HepG2 (cell line): ENCODE results near the gene ZC3H14.

ENCODE experiments used
- CBX1 ChIP-seq: IDR thresholded peaks from one replicate; pipeline ENCODE4 v1.6.1; 2016; ENCODE audit warnings: antibody characterized with exemption, low read depth
- EP300 ChIP-seq, 3 experiments: sonication (generic) in 1 of 3; formaldehyde crosslinking in 1 of 3; IDR thresholded peaks; 2 replicates each; pipeline versions ENCODE4 v1.5.1 to v1.6.1; 2011 to 2020; ENCODE audit warnings: low read depth in 2 of 3, low read length in 2 of 3, borderline replicate concordance in 1 of 3, improper control_type of control experiment in 1 of 3, mild to moderate bottlenecking in 1 of 3, missing genetic modification reagents in 1 of 3, moderate library complexity in 1 of 3
- SMARCE1 ChIP-seq: fragments of 450-650 bp; IDR thresholded peaks from 2 replicates; pipeline ENCODE4 v1.6.1; 2017; ENCODE audit warnings: borderline replicate concordance
- TF ChIP-seq, protein P1 (sequence below): sonication (generic); formaldehyde crosslinking; IDR thresholded peaks from 2 replicates; pipeline ENCODE4 v1.8.1; 2022; ENCODE audit warnings: low read depth, mild to moderate bottlenecking, missing genetic modification reagents

DNA sequence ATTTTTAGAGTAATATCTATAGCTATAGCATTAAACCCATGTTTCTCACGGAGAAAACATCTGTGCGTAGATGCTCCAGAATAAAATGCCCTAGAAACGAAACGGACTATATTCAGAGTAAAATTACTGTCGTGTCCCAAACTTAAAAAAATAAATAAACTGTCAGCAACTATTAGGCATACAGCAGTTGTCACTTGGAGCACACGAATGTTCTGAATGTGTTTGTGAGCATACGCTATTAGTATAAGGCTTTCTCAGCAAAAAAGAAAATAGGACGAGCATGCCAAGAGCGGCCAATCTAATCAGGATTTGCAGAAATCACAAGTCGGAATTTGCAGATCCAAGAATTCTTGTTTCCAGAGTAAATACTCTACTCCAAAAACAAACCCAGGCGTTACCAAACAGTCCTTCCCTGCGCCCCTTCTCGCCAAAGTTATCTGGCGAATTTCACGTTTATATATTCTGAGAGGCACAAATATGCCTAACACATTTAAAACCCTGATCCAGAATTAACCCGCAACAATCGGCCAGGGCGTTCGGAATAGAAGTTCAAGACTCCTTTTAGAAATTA is 8.9 kb upstream of the ZC3H14 start:
- TF ChIP-seq CBX1 (no peak), EP300 (IDR thresholded peaks at IDR 0.05; ENCODE audit: low read depth in 2 of 2, low read length in 2 of 2) (no peak), EP300 (CRISPR knock-in tag; IDR thresholded peaks at IDR 0.05; ENCODE audit: borderline replicate concordance) (no peak), SMARCE1 (no peak)
- TF ChIP-seq, protein P1, sequence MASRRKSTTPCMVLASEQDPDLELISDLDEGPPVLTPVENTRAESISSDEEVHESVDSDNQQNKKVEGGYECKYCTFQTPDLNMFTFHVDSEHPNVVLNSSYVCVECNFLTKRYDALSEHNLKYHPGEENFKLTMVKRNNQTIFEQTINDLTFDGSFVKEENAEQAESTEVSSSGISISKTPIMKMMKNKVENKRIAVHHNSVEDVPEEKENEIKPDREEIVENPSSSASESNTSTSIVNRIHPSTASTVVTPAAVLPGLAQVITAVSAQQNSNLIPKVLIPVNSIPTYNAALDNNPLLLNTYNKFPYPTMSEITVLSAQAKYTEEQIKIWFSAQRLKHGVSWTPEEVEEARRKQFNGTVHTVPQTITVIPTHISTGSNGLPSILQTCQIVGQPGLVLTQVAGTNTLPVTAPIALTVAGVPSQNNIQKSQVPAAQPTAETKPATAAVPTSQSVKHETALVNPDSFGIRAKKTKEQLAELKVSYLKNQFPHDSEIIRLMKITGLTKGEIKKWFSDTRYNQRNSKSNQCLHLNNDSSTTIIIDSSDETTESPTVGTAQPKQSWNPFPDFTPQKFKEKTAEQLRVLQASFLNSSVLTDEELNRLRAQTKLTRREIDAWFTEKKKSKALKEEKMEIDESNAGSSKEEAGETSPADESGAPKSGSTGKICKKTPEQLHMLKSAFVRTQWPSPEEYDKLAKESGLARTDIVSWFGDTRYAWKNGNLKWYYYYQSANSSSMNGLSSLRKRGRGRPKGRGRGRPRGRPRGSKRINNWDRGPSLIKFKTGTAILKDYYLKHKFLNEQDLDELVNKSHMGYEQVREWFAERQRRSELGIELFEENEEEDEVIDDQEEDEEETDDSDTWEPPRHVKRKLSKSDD, result no peak
